Brain pericyte (primary cell): Measurements from ENCODE around the gene SIRPG.
"Not testable (repeated sequence)": the region's sequence is repeated elsewhere in the genome, so short reads cannot be mapped to it uniquely, and the experiment has no call there.

Experiments
- DNase-seq: peaks from one replicate; pipeline ENCODE4 v3.0.0-alpha.2; 2012; ENCODE audit warnings: low read depth, low spot score

SIRPG gene

DNA sequence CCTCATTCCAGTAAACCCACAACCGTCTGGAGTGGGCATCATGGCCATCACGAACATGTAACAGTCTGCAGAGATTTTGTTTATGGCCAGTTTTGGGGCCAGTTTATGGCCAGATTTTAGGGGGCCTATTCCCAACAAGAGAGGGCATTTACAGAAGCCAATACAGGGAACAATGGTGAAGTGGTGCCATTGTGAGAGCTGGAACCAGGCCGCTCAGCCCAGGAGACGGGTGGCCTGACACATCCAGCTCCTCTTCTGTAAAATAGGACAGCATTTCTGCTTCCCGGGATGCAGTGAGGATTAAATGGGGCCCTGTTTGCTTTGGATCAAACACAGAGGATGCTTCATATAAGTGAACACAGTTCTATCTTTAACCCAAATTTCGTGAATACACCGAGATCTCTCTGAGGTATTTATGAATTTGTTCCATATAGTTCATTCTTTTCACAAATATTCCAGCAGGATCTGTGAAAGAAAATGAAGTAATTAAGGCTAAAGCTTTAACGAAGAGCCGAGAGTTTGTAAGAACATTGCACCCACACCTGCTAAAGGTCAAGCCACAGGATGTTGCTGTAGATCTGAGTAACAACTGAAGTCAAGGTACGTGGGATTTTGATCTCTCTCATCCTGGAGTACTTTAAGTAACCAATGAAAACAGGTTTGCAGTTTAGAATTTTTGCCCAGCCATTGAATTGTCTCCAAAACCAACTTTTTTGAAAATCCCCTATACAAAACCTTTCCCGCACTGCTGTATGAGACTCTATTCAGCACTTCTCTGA is 14.5 kb upstream of the SIRPG start:
- DNase-seq: no peak

DNA sequence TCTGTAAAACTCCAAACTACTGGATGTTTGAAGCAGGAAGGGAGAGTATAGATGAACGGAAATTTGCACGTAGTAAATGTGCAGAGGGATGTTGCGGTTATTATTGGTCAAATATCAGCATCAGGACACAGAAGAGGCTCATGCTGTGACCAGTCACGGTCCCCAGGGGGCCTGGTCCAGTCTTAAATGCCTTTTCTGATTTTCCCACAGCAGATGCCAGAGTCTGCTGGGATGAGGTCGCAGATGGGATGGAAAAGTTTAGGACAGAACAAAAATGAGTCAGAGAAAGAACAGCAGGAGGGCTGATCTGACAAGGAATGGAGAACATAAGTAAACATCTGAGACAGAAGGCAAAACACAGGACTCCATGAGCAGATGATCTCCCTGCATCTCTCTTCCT is 11.7 kb upstream of the SIRPG start:
- peak; percentile 94 for DNase-seq

DNA sequence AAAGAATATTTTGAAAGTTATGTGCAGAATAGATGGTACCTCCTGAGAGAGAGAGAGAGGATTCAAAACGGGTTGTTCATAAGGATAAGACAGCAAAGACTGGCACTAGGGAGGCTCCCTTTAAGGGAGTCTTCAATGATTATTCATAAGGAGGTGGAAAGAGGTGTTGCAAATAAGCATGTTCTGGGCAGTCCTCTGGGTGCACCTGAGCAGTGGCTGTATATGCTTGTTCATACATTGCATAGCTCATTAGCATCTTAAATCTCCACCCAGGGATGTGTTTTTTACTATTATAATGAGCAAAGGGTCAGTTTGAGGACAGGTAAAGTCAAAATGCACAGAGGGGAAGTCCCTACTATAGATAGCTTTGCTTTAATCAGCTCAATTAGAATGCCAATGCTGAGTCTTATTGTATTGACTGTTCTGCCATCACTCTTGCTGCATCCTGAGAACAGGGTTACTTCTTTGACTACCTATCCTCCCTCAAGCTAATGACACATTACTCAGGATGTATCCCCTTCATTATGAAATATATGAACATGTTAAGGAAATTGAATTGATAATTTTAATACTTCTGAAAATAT is 10.0 kb upstream of the SIRPG start:
- no peak for DNase-seq

DNA sequence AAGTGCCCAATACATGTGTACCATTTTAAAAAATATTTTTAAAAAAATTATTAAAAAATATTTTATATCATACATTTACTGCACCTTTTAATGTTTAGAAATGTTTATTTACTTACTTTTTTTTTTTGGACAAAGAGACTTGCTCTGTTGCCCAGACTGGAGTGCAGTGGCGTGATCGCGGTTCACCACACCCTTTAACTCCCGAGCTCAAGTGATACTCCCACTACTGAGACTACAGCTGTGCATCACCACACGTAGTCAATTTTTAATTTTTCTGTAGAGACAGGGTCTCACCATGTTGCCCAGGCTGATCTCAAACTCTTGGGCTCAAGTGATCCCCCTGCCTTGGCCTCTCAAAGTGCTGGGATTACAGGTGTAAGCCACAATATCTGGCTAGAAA is 9.2 kb upstream of the SIRPG start:
- DNase-seq: no peak

DNA sequence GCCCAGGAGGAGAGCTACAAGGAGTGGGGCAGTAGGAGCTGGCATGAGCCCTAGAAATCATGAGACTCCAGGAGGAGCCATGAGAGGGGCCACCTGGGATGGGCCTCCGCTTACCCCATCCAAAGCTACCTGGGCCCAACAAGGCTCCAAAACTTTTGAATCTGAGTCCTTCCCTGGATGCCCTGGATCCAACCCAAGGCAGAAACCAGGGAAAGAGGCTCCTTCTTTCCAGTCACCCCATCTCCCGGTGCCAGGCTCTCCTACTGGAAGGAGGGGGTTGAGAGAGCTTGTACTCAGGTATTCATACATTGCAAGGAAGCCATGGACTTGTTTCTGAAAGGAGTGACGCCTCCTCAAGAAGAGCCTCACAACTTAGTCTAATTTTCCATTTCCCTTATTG is 7.8 kb upstream of the SIRPG start:
- DNase-seq: no peak

DNA sequence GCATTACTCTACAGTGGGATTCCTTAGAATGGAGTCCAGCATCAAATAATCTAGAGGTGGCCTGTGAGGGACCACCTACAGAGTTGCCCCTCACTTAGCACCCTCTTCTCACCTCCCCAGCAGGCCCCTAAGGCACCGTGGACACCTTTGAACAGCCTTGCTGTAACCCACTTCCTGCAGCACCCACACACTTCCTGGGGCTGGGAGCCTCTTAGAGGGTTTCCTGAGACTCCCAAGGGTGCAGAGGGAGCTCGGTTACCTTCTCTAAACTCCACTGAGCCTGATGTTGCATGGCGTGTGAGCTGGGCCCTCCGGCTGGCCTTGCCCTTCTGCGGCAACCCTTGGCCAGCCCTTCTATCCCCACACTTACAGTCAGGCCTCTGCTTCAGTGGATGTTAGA is 7.3 kb upstream of the SIRPG start:
- no peak for DNase-seq

DNA sequence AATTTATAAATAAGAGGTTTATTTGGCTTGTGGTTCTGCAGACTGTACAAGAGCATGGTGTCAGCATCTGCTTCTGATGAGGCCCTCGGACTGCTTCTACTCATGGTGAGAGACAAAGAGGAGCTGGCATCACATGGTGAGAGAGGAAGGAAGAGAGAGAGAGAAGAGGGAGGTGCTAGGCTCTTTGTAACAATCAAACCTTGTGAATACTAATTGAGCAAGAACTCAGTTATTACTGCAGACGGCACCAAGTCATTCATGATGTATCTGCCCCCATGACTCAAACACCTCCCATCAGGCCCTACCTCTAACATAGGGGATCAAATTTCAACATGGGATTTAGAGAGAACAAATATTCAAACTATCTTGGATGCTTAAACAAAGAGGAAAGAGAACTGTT is 6.3 kb upstream of the SIRPG start:
- no peak for DNase-seq

DNA sequence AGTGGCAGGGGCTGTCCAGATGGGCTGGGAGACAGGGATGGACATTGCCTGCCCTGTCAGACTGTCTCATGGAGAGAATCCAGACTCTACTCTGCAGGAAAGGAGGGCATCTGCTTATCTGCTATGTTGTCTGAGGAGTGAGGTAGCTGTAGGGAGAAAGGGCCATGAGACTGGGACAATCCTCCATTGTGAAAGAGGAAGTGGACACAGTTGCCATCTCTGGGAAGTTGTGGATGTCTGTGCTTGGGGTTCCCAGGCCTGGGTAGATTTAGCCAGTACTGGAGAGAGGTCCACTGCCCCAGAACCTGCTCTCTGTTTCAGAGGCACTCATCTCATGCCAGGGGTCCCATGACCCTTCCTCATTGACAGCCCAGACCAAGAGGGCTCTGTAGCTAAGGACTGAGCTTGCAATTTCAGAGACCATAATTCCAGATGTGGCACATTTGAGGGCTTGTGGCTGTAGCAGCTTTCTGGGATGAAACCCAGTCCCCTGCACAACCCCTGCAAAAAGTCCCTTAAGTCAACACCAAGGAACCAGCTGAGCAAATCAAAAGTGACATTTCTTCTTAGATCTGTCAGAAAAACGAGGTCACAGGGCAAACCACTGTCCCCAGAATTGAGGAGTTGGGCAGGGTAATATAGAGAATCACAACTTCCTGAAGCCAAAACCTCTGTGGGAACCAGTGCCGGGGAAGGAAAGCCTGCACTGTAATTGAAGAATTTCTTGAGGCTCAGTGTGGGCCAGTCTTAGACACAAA is 4.1 kb upstream of the SIRPG start:
- no peak for DNase-seq

DNA sequence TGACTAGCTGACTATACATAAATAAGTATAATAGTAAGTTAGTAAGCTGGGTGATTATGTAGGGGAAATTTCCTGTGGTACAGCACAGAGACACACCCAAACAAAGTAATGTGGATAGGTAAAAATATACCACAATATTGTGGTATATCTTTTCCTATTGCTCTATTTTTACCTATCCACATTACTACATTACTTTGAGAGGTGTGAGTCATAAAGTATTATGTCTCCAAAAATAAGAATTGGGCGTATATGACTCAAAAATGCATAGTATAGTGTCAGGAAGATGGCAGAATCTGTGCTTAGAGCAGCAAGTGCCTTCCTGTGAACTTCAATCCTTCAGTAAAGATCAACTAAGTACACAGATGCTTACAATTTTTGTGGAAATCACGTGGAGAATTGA is 2.7 kb upstream of the SIRPG start:
- DNase-seq: no peak

DNA sequence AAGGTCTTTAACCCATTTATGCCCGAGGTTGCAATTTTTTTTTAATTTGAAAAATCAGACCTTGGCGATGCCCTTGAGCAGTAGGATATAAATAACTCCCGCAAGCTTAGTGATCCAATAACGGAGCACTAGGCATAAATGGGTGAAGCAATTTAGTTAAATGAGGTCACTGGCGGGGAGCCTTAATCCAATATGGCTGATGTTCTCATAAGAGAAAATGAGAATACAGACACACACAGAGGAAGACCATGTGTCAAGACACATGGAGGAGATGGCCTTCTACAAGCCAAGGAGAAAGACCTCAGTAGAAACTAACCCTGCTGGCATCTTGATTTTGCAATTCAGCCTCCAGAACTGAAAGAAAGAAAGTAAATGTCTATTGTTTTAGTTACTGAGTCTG is 735 bp downstream of the SIRPG start:
- no peak for DNase-seq

DNA sequence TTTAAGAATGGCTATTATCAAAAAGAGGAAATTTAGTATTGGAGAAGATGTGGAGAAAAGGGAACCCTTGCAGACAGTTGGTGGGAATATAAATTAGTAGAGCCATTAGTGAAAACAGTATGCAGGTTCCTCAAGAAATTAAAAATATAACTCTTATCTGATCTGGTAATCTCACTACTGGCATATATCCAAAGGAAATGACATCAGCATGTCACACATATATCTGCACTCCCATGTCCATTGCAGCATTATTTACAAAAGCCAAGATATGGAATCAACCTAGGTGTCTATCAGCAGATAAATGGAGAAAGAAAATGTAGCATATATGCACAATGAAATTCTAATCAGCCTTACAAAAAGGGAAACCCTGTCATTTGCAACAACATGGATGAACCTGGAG is 2.6 kb downstream of the SIRPG start:
- DNase-seq: no peak

DNA sequence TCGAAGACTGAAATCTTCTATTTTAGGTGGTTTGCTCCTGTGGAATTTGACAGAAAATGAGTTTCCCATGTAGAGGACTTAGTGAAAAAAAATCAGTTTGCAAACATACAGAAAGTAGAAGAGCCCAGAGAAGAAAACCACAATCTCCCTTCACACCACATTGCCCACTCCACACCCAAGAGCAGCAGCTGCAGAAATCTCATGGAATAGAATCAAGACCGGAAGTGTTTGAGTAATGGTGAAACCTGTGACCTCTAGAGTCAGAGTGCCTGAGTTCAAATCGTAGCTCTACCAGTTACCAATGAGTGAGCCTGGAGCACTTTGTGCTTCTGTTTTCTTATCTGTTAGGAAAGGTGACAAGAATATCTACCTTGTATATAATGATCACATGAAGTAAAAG is 4.6 kb downstream of the SIRPG start:
- DNase-seq: no peak

DNA sequence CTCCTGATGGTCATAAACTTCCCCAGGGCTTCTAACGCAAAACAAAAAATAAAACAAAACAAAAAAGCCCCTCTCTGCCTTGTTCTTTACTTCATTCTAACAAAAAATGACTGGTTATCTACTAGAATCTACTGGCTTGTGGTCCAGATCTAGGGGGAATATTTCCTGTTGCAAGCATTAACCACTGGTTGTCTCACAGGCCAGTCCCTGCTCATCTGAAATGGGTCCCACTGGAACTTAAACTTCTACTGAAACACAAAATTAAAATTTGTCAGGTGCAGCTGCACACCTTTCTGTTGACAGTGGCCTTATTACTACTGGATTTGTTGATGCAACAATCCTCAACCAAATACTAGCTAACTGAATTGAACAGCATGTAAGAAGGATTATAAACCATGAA is 5.5 kb downstream of the SIRPG start:
- no peak for DNase-seq

DNA sequence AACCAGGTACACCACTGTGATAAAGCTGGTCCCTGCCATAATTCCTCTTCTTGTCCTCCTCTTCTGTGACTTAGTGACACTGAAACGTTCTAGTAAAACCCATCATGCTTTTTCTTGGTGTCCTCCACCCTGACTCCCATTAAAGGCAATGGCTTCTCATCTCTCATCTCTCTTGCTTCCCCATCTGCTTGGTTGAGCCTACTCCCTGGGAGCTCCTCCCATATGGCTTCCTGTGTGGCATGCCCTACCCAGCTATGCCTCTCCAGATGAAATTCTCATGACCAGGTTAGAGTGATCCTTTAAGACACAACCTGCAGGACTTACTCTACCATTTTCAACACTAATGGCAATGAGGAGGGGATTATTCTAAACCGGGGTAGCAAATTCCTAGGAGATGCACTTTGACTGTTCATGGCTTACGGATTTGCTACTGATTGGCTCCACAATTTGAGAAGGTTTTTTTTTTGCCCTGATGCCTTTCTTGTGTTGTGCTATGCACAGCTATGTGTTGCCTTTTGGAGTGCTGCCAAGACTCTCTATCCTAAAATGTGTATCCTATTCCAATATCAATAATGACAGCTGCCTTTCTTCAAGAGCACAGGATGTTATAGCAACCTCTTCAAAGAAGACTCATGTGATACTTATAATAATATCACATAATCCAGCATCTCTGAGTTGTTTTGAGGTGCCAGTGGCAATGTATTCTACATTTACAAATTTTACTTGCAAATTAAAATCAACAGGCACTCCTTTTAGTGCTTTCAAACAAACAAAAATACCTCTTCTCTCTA is 6.1 kb downstream of the SIRPG start:
- DNase-seq: peak; percentile 34

DNA sequence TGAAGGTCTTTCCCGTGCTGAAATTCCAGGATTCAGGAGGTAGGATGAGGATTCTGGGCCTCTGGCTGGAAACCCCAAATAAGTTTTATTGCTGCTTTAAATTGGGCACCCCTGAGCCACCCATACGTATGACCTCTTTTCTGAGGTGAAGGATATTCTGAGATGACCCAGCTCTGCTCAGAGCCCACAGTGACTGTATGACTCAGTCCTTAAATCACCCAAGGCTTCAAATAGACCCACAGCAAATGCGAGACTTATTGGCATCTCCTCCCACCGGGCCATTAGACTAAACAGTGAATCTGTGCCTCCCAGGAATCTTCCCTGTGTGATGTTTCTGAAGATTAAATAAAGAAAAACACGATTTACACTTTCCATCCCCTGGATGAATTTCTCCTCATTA is 9.5 kb downstream of the SIRPG start:
- no peak for DNase-seq

DNA sequence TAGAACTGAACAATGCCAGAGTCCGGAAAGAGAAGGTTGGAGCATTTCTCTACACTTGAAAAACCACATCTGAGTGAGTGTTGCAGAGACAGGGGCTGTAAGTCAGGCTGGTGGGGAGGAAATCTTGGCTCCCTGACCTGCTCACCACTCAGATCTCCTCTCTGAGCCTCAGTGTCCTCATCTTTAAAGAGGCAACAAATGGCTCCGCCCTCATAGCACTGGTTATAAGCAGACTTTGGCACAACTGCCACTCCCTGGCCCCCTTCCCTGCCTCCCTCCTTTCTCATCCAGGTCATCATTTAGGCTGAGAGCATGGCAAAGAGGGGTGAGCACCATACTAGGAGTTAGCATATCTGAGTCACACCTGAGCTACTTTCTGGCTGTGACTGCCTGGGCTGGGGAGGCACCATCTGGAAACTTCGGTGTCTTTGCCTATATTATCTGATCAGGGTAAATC is 10.6 kb downstream of the SIRPG start:
- no peak for DNase-seq

DNA sequence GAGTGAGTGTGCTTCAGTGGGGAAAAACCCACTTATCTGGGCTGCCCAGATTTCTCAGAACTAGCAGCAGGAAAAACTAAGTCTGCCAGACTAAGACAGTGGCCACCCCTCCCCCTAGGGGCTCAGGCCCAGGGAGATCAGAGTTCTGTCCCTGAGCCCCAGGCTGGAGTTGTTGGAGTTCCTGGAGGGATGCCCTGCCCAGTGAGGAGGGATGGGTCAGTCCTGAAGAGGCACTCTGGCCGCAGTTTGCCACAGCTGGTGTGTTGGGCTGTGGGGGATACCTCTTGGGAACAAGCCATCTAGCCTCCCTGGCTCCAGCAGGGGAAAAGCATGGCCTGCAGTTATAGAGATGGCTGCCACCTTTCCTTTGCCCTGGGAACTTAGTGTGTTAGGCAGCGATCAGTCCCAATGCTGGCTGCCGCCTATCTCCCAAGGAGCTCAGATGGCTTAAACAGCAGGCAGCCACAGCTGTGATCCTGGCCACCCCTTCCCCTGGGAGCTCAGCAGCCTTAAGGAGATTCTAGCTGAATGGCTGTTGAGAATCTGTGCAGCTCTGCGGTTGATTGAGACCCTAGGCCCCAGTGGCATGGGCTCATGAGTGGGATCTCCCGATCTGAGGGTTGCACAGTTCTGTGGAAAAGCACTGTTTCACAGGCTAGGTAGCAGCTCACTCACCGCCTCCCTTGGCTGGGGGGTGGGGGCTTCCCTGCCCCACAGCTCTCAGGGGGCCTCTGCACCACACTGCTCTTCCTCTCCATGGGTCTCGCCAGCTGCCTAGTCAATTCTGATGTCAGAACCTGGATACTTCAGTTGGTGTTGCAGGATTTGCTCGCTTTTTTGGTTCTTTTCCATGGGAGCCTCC is 13.2 kb downstream of the SIRPG start:
- no peak for DNase-seq

DNA sequence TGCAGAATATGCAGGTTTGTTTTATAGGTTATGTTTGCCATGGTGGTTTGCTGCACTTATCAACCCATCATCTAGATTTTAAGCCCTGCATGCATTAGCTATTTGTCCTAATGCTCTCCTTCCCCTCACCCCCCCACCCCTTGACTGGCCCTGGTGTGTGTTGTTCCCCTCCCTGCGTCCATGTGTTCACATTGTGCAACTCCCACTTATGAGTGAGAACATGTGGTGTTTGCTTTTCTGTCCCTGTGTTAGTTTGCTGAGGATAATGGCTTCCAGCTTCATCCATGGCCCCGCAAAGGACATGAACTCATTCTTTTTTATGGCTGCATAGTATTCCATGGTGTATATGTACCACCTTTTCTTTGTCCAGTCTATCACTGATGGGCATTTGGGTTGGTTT is 18.9 kb downstream of the SIRPG start:
- DNase-seq: not testable (repeated sequence)

DNA sequence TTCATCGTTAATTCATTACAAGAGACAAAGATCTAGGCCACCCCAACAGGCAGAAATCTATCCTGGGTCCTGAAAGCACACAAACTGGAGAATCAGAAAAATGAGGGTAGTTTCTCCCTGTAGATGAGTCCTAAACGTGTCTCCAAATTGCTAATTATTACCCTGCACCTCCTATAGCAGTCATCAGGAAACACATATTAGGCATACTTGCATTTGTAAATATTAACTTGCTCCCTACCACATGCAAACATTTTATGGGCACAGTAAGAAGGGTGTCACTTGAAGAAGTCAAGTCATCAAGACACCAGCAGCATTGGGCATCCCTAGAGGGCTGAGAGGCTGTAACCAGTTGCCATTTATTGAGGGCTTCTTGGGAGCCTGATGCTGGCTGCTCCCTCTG is 19.8 kb downstream of the SIRPG start:
- no peak for DNase-seq

DNA sequence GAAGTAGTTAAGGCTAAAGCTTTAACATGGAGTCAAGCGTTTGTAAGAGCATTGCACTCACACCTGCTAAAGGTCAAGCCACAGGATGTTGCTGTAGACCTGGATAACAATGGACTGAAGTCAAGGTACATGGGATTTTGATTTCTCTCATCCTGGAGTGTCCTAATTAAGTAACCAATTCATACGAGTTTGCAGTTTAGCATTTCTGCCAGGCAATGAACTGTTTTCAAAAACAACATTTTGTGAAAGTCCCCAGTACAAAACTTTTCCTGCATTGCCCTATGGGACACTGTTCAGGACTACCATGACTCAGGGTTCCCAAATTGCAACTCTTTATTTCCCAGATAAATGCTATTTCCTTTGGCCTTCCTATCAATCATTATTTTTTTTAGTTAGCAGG is 20.4 kb downstream of the SIRPG start:
- no peak for DNase-seq

DNA sequence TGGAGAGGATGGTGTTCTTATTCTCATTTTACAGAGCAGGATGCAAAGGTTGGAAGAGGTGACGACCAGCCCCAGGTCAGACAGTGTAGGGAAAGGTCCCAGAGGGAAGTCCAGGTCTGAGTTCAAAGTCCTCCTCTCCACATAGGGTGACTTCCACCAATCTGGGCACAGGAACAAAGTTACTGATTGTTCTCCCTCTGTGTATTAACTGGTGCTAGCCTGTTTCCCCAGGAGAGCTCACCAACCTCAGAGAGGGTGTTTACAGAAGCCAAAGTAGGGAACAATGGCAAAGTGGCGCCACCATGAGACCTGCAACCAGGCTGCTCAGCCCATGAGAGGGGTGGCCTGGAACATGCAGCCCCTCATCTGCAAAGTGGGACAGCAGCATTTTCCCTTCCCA is 21.0 kb downstream of the SIRPG start:
- no peak for DNase-seq
